Activated naive CD4-positive, alpha-beta T cell treated with anti-CD3 and anti-CD28 coated beads, Interleukin-2, amount 50 U/mL, for 72 hours (primary cell): ENCODE measurements around the gene ACSL6. TPM values are rescaled to one million over a fixed set of nuclear protein-coding genes. Genes with fewer than 3 reads are reported as not detected.

ENCODE experiments used
- ATAC-seq, 2 donors: fragments of 150-1000 bp; cut with Tn5 transposase; 2 replicates each; pipeline ENCODE4 v1.10.0; 2021; ENCODE audit warnings: mild to moderate bottlenecking in 2 of 2, moderate library complexity in 2 of 2
- DNase-seq, 2 donors: peaks; one replicate each; pipeline ENCODE4 v3.0.0; 2021 to 2022; ENCODE audit warnings: low spot score in 2 of 2
- H3K27ac Mint-ChIP-seq, 2 donors: one replicate each; pipeline ENCODE4 v1.8.0; 2022; ENCODE audit warnings: mild to moderate bottlenecking in 2 of 2, mixed read lengths in 2 of 2
- H3K36me3 Mint-ChIP-seq, 2 donors: one replicate each; pipeline ENCODE4 v1.8.0; 2022; ENCODE audit warnings: mixed read lengths in 2 of 2
- H3K9me3 Mint-ChIP-seq, 2 donors: one replicate each; pipeline ENCODE4 v1.8.0; 2022; ENCODE audit warnings: mixed read lengths in 2 of 2
- total RNA-seq, 2 donors: library from RNA; stranded (reverse); gene quantifications; one replicate each; pipeline ENCODE4 v1.2.3, GENCODE V29; 2022

Gene ACSL6
- total RNA-seq, 2 donors from 2014 or later = 1.8 to 3.5 TPM

GRCh38 chr5:132009706-132010405, 1.6 kb downstream of the ACSL6 start:
- ATAC-seq = no peak
- no peaks in the 10 kb centered on the region for H3K36me3 Mint-ChIP-seq
- DNase-seq = peak in 1 of 2 donors; percentile 43

GRCh38 chr5:132008961-132009680, 2.3 kb downstream of the ACSL6 start:
- H3K36me3 Mint-ChIP-seq = no peaks in the 10 kb centered on the region
- no peak overlapping the region for H3K27ac Mint-ChIP-seq
- H3K9me3 Mint-ChIP-seq = no peaks in the 10 kb centered on the region
- ATAC-seq (no peak), DNase-seq (peak in 1 of 2 donors; percentile 16)

More at GRCh38 chr5:132009706-132010405, 1.6 kb downstream of the ACSL6 start:
- Mint-ChIP-seq H3K27ac (no peak overlapping the region), H3K9me3 (no peaks in the 10 kb centered on the region)

GRCh38 chr5:132008163-132008473, 3.3 kb downstream of the ACSL6 start:
- Mint-ChIP-seq H3K9me3 (no peaks in the 10 kb centered on the region), H3K27ac (no peak overlapping the region), H3K36me3 (no peaks in the 10 kb centered on the region)
- peak; percentile 9 to 39 for ATAC-seq
- DNase-seq = no peak

GRCh38 chr5:132007399-132008162, 3.9 kb downstream of the ACSL6 start:
- DNase-seq (peak in 1 of 2 donors; percentile 80), ATAC-seq (peak; percentile 84 to 86)
- H3K36me3 Mint-ChIP-seq = no peaks in the 10 kb centered on the region
- no peaks in the 10 kb centered on the region for H3K9me3 Mint-ChIP-seq
- H3K27ac Mint-ChIP-seq = no peak overlapping the region

DNA sequence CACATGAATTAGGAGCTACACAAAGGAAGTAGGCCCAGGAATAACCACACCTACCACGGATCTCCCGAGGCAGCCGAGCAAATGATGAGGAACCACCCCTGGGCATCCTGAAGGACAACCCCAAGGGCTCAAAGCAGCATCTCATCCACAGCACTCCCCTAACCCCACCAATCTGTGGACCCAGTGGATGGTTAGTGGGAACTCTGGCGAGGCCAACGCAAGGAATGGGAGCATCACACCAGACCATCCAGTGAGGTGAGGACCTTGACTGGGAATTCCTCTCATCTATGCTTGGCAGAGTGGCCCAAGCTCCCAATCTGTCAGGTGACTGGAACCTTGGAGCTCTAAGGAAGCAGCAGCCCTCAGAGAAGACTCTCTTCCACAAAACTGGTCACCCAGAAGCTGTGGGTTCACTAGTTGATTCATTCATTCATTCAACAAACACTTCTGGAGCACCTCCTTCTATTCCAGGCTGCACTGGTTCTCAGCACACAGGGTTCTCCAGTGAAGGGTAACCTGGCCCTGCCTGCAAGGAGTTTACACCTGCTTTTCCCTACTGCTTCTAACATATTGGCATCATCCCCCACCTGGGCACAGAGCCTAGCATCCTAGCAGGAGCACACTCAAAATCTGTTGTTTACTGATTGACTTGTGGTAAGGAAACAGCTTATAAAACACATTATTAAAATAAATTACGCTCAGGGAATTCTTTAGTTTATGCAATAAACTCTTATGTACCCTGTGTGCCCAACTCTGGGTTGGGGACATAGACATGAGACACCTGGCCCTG, 4.9 kb downstream of the ACSL6 start:
- DNase-seq (no peak), ATAC-seq (no peak)
- no peaks in the 10 kb centered on the region for H3K9me3 Mint-ChIP-seq

DNA sequence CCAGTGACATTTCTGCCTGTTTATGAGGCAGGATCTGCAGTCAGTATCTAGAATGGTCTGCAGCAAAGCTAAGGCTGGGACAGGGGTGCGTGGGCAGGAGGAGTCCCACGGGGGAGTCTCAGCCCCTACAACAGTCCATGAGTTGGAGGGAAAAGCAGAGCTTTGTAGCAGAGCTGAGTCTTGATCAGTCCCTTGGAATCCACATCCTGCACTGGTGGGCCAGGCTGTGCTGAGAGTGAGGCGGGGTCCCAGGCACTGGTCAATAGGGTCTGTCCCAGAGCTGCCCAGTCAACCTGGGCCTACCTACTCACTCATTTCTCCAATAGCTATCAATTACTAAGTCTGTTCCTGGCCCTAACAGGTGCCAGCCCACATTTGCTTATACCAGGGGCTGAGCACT, 5.9 kb downstream of the ACSL6 start:
- Mint-ChIP-seq H3K27ac (no peak overlapping the region), H3K9me3 (no peaks in the 10 kb centered on the region)
- no peak for ATAC-seq

More for the DNA sequence above, 4.9 kb downstream of the ACSL6 start:
- Mint-ChIP-seq H3K27ac (no peak overlapping the region), H3K36me3 (no peaks in the 10 kb centered on the region)

GRCh38 chr5:132003982-132004381, 7.5 kb downstream of the ACSL6 start:
- no peaks in the 10 kb centered on the region for H3K9me3 Mint-ChIP-seq
- ATAC-seq = no peak
- H3K36me3 Mint-ChIP-seq = no peaks in the 10 kb centered on the region
- no peak for DNase-seq
- H3K27ac Mint-ChIP-seq = no peak overlapping the region

More for the DNA sequence above, 5.9 kb downstream of the ACSL6 start:
- DNase-seq = no peak
- H3K36me3 Mint-ChIP-seq = no peaks in the 10 kb centered on the region

GRCh38 chr5:132003170-132003744, 8.2 kb downstream of the ACSL6 start:
- no peaks in the 10 kb centered on the region for H3K9me3 Mint-ChIP-seq
- DNase-seq (no peak), ATAC-seq (no peak)
- H3K36me3 Mint-ChIP-seq = no peaks in the 10 kb centered on the region
- no peak overlapping the region for H3K27ac Mint-ChIP-seq

DNA sequence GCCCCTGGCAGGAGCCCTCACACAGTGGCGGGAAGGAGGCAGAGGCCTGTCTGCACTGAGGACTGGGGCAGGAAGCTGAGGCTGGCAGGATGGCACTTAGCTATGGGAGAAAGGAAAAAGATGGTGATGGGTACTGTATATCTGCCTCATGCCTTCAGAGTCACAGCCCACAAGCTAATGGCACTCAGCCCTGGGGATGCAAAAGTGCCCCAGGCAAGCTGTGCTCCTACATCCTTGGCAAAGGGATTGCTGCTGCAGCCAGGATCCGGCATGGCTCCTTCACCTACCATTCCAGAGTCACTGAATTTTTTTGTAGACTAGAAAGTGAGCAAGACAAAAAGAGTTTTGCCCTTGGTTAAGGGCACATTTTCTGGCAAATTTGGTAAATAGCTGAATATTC, 8.7 kb downstream of the ACSL6 start:
- DNase-seq = no peak
- H3K36me3 Mint-ChIP-seq = no peaks in the 10 kb centered on the region
- no peak for ATAC-seq
- no peaks in the 10 kb centered on the region for H3K9me3 Mint-ChIP-seq
- H3K27ac Mint-ChIP-seq = no peak overlapping the region

DNA sequence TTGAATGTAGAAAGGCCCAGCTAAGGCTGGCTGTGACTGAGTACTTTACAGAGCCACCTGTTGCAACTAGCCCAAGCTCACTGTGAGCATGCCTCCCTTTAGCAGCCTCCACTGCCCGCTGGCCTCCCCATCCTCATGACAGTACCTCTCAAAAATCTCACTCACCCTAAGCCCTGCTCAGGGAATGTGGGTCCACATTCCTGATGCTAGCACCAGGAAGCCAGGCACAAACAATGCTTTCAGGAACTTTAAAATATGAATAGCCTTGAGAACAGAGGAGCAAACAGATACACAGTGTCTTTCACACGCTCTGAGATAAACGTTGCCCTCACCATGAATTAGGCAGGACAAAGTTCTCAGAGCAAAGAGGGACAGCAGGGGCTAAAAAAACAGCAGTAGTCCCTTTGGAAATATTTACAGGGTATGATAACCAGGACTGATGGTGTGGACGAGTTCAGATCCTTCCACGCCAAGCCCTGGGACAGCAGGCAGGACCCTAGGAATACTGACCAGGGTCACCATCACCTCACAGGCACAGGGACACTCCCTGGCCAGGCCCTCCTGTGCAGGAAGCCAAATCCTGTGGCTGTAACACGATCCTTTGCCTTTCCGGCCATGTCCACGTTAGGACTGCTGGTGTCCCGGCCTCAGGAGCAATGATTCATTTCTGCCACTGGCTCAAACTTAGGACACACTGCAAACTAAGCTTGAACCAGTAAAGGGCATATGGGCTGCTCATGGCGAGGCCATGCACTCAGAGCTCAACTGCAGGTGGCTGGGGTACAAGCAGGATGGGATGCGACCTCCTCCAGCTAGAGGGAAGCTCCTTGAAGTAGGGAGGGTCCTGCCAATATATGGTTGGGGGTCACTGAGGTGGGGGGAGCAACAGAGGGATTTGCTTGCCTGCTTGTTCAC, 9.6 kb downstream of the ACSL6 start:
- Mint-ChIP-seq H3K27ac (no peak overlapping the region), H3K9me3 (no peaks in the 10 kb centered on the region), H3K36me3 (no peaks in the 10 kb centered on the region)
- no peak for ATAC-seq
- no peak for DNase-seq

DNA sequence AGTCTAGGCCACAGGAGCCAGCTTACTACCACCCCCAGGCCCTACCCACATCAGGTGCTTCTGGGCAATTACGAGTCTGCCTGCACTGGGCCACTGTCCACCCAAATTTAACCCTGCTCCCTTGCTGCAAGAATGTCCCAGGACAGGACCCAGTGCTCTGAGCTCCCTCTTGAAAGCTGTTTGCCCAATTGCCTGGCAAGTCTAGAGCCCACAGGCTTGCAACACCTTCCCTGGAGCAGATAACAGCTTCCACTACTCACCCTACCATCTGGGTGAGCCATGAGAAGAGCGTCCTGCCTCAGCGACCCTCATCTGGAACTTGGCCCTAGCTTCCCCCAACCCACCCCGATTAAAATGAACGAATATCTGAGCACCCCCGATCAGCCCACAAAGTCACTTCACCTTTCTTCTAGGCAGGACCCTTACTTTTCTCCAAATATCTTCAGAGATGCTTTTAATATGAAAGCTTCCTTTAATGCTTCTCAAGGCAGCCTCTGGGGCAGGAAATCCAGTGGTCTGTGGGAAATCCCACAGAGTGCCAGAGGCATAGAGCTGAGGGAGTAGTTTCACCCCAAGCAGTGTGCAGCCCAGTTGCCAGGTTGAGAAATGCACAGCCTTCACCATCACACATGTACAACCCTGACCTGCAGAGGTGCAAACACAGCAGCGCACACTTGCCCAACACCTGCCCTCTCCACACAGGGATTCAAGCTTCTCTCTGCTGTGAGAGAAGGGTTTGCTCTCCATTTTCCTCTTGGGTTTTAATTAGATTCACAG, 10.6 kb downstream of the ACSL6 start:
- no peaks in the 10 kb centered on the region for H3K9me3 Mint-ChIP-seq
- ATAC-seq (peak; percentile 57 to 76), DNase-seq (no peak)
- no peaks in the 10 kb centered on the region for H3K36me3 Mint-ChIP-seq
- no peak overlapping the region for H3K27ac Mint-ChIP-seq

DNA sequence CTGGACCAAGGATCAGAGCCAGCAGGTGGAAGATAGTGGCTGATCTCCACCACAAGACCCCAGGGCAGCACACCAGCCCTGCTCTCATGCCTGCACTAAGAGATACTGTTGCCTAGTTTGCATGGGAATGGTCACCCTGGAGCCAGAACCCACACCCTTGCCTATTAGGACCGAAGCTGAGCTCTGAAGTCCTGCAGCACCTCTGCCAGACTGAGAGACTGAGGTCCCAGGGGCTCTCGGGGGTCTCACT, 11.3 kb downstream of the ACSL6 start:
- H3K27ac Mint-ChIP-seq = no peak overlapping the region

DNA sequence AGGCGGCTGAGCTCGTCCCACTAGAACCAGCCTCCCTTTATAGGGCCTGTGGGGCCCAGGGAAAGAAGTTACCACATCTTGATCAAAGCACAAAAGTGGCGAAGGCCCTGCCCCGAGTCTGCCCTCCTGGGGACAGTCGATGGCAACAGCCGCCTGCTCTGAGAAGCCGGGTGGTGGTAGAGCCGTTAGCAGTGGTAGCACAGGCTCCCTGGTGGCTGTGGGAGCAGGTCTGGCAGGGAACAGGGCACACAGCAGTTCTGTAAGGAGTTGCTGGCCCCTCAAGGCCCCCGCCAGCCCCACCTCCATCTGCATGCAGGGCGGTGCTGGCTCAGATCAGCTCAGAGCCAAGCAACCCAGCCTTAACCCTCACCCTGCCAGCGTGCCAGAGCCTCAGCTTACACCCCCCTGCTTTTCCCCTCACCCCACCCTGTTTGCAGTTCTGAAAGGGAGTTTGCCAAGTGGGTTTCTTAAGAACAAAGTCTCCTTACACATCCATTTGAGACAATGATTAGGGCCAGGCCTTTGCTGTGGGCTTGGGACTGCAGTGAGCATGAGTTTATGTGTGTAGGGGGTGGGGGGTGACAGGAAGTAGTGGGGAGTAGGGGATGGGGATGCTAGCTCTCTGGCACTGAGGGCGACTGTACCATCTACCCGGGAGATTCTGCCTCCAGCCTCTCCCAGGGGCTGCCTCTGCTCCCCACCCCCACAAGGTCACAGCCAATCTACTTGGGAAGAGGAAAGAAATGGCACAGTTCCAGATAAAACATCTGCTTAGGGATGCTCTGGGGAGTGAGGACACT, 11.8 kb downstream of the ACSL6 start:
- H3K27ac Mint-ChIP-seq = no peak overlapping the region
- no peak for DNase-seq
- no peak for ATAC-seq

More for the DNA sequence above, 11.3 kb downstream of the ACSL6 start:
- no peaks in the 10 kb centered on the region for H3K9me3 Mint-ChIP-seq
- DNase-seq (no peak), ATAC-seq (no peak)
- no peaks in the 10 kb centered on the region for H3K36me3 Mint-ChIP-seq

GRCh38 chr5:131999041-131999440, 12.4 kb downstream of the ACSL6 start:
- DNase-seq = no peak
- Mint-ChIP-seq H3K9me3 (no peaks in the 10 kb centered on the region), H3K36me3 (no peaks in the 10 kb centered on the region), H3K27ac (no peak overlapping the region)
- no peak for ATAC-seq

More for the DNA sequence above, 11.8 kb downstream of the ACSL6 start:
- no peaks in the 10 kb centered on the region for H3K36me3 Mint-ChIP-seq
- H3K9me3 Mint-ChIP-seq = no peaks in the 10 kb centered on the region
